ENCODE data around the gene MORC1.

Gene MORC1

GRCh38 chr3:109131276-109131675 is 13.3 kb upstream of the MORC1 start:
- in situ Hi-C loops (cut with MboI; ENCODE audit: low pct_unique_long_range_greater_than_20kb, low sequenced_read_pairs, unreplicated experiment) = no loop called here
- DNase-seq (ENCODE audit: low spot score) = no peak
- TF ChIP-seq CTCF (IDR thresholded peaks at IDR 0.05; ENCODE audit: extremely low read depth, insufficient read depth, missing control alignments) = no peak

GRCh38 chr3:109127553-109127952 is 9.6 kb upstream of the MORC1 start:
- no peak for DNase-seq (ENCODE audit: low spot score)
- in situ Hi-C loops (cut with MboI; ENCODE audit: low pct_unique_long_range_greater_than_20kb, low sequenced_read_pairs, unreplicated experiment) = no loop called here
- TF ChIP-seq CTCF (IDR thresholded peaks at IDR 0.05; ENCODE audit: extremely low read depth, insufficient read depth, missing control alignments) = no peak

GRCh38 chr3:109125902-109126301 is 8.0 kb upstream of the MORC1 start:
- in situ Hi-C loops (cut with MboI; ENCODE audit: low pct_unique_long_range_greater_than_20kb, low sequenced_read_pairs, unreplicated experiment) = no loop called here
- no peak for DNase-seq (ENCODE audit: low spot score)
- no peak for TF ChIP-seq CTCF (IDR thresholded peaks at IDR 0.05; ENCODE audit: extremely low read depth, insufficient read depth, missing control alignments)

GRCh38 chr3:109122690-109123089 is 4.8 kb upstream of the MORC1 start:
- no peak for DNase-seq (ENCODE audit: low spot score)
- in situ Hi-C loops (cut with MboI; ENCODE audit: low pct_unique_long_range_greater_than_20kb, low sequenced_read_pairs, unreplicated experiment) = no loop called here
- TF ChIP-seq CTCF (IDR thresholded peaks at IDR 0.05; ENCODE audit: extremely low read depth, insufficient read depth, missing control alignments) = no peak

- in situ Hi-C loops (cut with MboI; ENCODE audit: low pct_unique_long_range_greater_than_20kb, low sequenced_read_pairs, unreplicated experiment) = no loop called here
- DNase-seq (ENCODE audit: low spot score) = no peak
- no peak for TF ChIP-seq CTCF (IDR thresholded peaks at IDR 0.05; ENCODE audit: extremely low read depth, insufficient read depth, missing control alignments)
These were observed 650 bp upstream of the MORC1 start for GRCh38 chr3:109118584-109118983.

- DNase-seq (ENCODE audit: low spot score) = no peak
- TF ChIP-seq CTCF (IDR thresholded peaks at IDR 0.05; ENCODE audit: extremely low read depth, insufficient read depth, missing control alignments) = no peak
- in situ Hi-C loops (cut with MboI; ENCODE audit: low pct_unique_long_range_greater_than_20kb, low sequenced_read_pairs, unreplicated experiment) = no loop called here
These were observed 1.9 kb downstream of the MORC1 start for GRCh38 chr3:109116031-109116430.

GRCh38 chr3:109115451-109115850 is 2.5 kb downstream of the MORC1 start:
- in situ Hi-C loops (cut with MboI; ENCODE audit: low pct_unique_long_range_greater_than_20kb, low sequenced_read_pairs, unreplicated experiment) = no loop called here
- TF ChIP-seq CTCF (IDR thresholded peaks at IDR 0.05; ENCODE audit: extremely low read depth, insufficient read depth, missing control alignments) = no peak
- DNase-seq (ENCODE audit: low spot score) = no peak

All from GM13977 (cell line).